Mammary epithelial cell (primary cell): Measurements from ENCODE around the gene FAM13A.

ENCODE experiments used
- EZH2 ChIP-seq: IDR thresholded peaks from 2 replicates; pipeline ENCODE4 v1.6.1; 2012; ENCODE audit warnings: low read length, inconsistent platforms, borderline replicate concordance
- TF ChIP-seq, protein P1 (sequence below), 2 donors: IDR thresholded peaks in 1 of 2; conservative IDR thresholded peaks in 1 of 2; 2 replicates each; pipeline ENCODE4 v1.5.1; 2011 to 2012; ENCODE audit warnings: inconsistent platforms in 2 of 2, low read length in 2 of 2, mild to moderate bottlenecking in 2 of 2, control low read depth in 1 of 2, low read depth in 1 of 2; ENCODE audit not compliant: insufficient read depth in 1 of 2; ENCODE audit errors: extremely low read depth in 1 of 2

DNA sequence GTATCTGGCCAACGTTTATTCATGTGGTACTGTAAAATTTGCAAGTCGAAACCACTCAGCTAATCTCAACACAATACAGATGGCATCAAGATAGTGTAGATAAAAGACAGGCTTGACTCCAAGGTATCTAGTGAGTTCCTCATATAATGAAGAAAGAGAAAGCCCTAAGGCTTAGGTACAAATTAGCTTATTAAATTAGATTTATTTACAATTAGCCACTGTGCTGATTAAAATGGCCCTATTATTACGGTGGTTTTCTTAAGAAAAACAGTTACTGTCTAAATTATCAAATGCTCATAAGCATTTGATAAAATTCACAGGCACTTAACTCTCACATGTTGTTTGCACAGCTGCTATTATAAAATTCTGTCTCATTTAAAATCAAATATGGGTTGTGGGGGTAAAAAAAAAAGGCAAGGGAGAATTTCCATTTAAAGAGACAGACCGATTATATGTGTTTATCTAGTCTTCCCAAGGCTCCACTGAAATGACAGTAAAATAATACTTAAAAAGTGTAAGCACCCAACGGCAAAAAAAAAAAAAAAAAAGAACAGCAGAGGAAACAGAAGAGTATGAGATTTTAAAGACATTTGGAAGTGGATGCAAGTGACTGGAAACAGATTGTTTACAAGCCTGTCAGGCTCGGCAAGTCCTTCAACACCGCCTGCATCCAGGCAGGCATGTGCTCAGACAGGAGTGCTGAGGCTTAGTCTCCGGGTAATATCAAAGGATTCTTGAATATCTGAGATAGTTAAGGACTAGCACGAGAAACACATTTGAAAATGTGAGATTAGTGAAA, 55.1 kb downstream of the FAM13A start:
- TF ChIP-seq, protein P1, sequence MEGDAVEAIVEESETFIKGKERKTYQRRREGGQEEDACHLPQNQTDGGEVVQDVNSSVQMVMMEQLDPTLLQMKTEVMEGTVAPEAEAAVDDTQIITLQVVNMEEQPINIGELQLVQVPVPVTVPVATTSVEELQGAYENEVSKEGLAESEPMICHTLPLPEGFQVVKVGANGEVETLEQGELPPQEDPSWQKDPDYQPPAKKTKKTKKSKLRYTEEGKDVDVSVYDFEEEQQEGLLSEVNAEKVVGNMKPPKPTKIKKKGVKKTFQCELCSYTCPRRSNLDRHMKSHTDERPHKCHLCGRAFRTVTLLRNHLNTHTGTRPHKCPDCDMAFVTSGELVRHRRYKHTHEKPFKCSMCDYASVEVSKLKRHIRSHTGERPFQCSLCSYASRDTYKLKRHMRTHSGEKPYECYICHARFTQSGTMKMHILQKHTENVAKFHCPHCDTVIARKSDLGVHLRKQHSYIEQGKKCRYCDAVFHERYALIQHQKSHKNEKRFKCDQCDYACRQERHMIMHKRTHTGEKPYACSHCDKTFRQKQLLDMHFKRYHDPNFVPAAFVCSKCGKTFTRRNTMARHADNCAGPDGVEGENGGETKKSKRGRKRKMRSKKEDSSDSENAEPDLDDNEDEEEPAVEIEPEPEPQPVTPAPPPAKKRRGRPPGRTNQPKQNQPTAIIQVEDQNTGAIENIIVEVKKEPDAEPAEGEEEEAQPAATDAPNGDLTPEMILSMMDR (conservative IDR thresholded peaks at IDR 0.05 in 1 of 2, IDR thresholded peaks at IDR 0.05 in 1 of 2; ENCODE audit: extremely low read depth in 1 of 2, insufficient read depth in 1 of 2, low read depth in 1 of 2, low read length in 2 of 2): no peak
- no peak for TF ChIP-seq EZH2
